ENCODE data around the gene GRAMD2A.

Gene GRAMD2A

DNA sequence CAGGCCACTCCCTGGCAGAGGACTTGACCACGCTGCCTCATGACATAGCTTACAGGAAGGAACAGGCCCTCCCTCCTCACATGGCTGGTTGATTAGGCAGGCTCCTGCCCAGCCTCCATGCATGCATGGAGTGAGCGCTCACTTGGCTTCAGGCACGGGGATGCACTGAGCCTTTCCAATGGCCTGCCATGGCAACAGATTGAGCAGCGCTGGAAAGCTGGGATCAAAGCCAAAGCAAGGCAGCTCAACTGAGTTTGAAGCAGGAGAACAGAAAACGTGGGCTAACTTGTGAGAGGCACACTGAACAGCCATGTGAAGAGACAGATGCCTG lies 5.9 kb upstream of the GRAMD2A start:
- TF ChIP-seq GATA1 (IDR thresholded peaks at IDR 0.05; ENCODE audit: low read depth, low read length) = no peak
- no peak for TF ChIP-seq POLR2A (IDR thresholded peaks at IDR 0.05; ENCODE audit: low read length)
- DNase-seq = no peak

DNA sequence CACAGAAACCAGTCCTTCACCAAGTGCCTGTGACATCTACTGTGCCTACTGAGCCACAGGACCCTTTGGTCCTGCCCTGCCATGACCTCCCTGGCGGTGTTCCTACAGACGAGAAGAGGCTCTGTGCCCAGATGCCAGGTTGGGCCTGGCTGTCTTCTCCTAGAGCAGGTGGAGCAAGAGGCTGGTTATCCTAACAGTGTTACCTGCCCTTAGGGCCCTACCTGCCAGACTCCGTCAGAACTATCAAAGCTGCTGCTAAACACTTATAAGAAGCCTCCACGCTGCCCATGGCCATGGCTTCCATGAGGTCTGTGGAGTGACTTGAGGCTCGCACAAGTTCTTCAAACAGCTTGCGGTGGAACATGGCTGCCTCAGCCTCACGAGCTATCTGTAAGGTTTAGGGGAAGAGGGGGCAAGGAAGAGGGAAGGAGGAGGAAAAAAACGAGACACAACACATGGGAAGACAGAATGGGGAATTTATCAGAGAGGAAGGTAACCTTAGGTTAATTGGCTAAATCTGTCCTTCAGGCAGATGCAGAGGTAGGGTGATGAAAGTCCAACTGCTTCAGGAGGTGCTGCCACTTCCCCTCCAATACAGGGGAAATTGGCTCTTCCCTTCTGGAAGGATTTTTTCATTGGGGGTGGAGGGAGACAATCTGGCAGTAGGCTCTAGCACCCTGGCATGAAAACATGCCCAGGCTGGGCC lies 5.4 kb upstream of the GRAMD2A start:
- no peak for DNase-seq
- TF ChIP-seq GATA1 (IDR thresholded peaks at IDR 0.05; ENCODE audit: low read depth, low read length) (no peak), POLR2A (IDR thresholded peaks at IDR 0.05; ENCODE audit: low read length) (no peak)

DNA sequence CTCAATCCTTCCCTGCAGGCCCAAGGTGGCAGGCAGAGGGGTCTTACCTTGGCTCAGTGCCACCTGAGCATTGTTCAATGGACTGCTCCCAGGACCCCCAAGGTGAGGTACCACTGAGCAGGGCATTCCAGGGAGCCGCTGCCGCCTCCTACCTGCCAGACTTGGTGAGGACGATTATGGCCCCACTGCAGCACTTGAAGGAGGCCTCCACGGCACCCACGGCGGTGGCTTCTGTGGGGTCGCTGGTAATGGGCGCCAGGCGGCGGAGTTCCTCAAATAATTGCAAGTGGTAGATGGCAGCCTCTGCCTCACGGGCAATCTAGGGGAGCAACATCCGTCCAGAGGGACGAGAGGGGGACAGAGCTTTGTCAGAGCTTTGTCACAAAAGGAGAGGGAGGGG lies 4.7 kb upstream of the GRAMD2A start:
- no peak for DNase-seq
- TF ChIP-seq POLR2A (IDR thresholded peaks at IDR 0.05; ENCODE audit: low read length) (no peak), GATA1 (IDR thresholded peaks at IDR 0.05; ENCODE audit: low read depth, low read length) (no peak)

DNA sequence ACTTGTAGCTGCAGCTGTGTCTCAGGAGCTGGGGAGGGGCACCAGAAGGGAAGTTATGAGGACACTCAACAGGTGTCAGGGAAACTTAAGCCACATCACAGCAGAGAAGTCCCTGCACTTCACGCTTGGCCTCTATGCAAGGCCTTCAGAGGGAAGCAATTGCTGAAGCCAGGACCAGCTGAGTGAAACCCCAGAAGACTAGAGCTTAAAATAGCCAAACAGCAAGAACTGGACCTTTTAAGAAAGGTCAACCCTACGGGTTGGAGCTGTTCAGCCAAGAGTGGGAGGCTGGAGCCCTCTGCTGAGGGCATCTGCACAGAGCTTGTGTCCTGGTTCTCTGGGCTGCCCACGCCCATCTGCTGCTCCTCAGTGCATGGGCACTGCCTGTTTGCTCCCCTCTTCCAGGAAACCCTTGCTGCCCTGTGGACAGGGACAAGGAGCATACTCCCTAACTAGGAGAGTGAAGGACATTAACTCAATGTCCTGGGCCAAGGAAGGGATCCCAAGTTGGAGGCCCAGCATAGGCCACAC lies 3.9 kb upstream of the GRAMD2A start:
- no peak for DNase-seq
- TF ChIP-seq GATA1 (IDR thresholded peaks at IDR 0.05; ENCODE audit: low read depth, low read length) = no peak
- no peak for TF ChIP-seq POLR2A (IDR thresholded peaks at IDR 0.05; ENCODE audit: low read length)

DNA sequence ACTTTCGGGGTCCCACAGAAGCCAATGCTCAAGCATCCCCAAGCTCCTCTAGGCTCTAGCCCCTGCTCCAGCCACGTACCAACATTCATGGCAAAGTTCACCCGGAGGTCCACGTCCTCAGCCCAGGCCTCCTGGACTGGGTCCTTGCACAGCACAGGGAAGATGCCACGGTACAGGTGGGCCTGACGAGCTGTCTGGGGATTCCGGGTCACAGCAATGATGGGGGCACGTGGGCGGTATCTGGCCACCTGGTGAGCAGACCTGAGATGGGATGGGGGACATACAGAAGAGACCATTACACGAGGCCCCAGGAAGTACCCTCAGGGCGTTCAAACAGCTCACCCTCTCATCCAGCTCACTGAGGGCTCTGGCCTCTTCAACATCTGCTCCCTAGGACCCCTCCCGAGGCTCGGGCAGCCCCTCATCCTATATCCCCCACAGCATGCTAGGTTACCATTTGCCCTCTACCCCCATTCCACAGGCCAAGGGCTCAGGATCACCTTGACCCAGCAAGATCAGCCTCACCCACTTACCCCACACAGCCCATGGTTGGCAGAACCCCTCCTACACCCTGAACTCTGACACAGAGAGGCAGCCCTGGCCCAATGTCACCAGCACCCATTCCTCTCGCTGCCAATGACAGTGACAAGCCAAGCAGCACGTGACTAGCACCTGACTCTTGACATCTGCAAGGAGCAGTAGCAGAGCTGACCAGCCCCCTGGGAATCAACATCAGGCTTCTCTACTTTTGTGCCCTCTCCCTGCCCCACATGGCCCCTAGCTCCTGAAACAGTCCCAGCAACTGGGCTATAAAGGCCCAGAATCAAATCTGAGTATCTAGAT lies 3.0 kb upstream of the GRAMD2A start:
- DNase-seq = no peak
- no peak for TF ChIP-seq GATA1 (IDR thresholded peaks at IDR 0.05; ENCODE audit: low read depth, low read length)
- TF ChIP-seq POLR2A (IDR thresholded peaks at IDR 0.05; ENCODE audit: low read length) = no peak

DNA sequence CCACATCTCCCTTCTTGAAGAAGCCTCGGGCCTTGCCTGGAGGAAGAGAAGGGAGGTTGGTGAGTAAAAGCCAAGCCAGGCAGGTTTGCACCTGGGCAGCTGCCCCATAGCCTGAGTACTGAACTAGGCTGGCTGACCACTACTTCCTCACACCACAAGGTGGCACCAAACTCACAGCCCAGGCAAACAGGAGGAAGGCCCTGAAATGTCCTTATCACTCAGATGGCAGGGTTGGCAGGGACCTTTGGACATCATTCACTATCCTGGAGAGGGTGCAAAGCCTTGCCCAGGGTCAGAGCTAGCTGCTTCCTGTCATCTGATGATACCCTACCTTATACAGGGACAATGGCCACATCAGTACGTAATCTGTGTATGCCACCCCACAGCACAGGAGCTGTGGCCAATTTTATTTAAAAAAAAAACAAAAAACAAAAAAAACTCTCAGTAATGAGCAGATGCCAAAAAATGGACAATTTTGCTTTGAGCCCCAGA lies 2.2 kb upstream of the GRAMD2A start:
- TF ChIP-seq GATA1 (IDR thresholded peaks at IDR 0.05; ENCODE audit: low read depth, low read length) = no peak
- TF ChIP-seq POLR2A (IDR thresholded peaks at IDR 0.05; ENCODE audit: low read length) = no peak
- peak; percentile 71 to 80 for DNase-seq

DNA sequence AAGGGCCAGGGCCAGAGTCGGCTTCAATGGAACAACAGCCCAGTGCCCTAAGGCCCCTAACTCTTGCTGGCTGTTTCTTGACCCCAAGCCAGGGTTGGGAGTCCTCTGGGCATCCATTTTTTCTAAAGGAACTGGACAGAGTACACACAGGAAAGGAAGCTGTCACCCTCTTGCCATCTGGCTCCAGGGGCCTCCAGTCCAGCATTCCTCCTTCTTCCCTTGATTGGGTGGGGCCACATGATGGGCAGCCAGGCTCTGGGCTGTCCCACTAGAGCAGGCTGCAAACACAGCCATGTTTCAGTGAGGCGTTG lies 1.6 kb upstream of the GRAMD2A start:
- TF ChIP-seq GATA1 (IDR thresholded peaks at IDR 0.05; ENCODE audit: low read depth, low read length) = no peak
- no peak for TF ChIP-seq POLR2A (IDR thresholded peaks at IDR 0.05; ENCODE audit: low read length)
- no peak for DNase-seq

DNA sequence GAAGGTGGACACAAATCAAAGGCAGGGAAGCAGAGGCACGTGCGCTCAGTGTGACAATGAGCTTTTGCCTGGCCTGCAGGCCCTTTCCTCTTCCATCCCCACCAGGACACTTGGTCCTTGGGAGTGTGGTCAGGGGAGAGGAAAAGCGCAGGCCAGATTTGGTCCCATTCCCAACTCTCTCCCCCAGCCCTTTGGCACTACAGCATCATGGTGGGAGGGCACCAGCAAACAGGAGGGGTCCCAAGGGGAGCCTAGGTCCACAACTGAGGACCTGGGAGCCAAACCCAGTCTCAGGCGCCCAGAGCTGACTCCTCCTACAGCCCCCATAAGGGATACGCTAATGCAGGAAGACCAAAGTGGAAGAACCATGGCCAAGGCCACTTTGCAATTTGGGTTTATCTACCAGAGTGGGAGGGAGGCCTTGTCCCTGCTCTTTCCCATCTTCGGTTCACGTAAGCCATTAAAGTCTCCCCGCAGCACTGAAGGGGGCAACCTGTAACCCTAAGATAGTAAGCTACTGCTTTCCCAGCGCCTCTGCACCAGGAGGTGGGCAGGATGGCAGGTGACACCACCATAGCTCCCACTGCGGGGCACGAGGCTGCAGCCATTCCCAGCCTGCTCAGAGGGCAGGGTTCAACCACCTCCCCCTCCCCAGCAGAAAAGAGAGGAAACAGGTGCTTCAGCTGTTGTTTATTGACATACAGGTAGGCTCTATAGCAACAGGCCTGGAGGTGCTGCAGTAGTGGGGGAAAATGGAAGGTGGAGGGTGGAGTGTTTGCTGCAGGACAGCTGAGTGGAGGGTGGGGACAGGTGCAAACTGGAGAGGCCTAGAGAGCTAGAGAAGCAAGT lies 993 bp upstream of the GRAMD2A start:
- no peak for TF ChIP-seq GATA1 (IDR thresholded peaks at IDR 0.05; ENCODE audit: low read depth, low read length)
- no peak for DNase-seq

DNA sequence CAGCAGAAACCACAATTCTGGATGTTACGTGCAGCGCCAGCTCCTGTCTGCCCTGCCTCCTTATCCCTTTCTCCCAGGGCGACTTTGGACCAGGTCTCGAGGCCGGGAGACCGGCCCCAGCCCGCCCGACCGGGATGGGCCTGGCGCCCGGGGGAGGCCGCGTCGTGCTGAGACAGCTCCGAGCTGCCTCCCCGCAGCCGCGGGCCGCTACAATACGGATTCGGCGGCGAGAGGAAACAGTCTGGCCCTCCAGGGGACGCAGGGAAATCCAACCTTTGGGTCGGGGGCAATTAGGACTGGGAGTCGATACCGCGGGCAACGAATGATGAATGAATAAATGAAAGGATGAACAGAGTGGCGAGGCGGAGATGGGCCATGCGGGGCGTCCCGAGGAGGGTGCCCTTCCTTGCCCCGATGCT lies 537 bp downstream of the GRAMD2A start:
- DNase-seq = no peak
- no peak for TF ChIP-seq GATA1 (IDR thresholded peaks at IDR 0.05; ENCODE audit: low read depth, low read length)
- no peak for TF ChIP-seq POLR2A (IDR thresholded peaks at IDR 0.05; ENCODE audit: low read length)

DNA sequence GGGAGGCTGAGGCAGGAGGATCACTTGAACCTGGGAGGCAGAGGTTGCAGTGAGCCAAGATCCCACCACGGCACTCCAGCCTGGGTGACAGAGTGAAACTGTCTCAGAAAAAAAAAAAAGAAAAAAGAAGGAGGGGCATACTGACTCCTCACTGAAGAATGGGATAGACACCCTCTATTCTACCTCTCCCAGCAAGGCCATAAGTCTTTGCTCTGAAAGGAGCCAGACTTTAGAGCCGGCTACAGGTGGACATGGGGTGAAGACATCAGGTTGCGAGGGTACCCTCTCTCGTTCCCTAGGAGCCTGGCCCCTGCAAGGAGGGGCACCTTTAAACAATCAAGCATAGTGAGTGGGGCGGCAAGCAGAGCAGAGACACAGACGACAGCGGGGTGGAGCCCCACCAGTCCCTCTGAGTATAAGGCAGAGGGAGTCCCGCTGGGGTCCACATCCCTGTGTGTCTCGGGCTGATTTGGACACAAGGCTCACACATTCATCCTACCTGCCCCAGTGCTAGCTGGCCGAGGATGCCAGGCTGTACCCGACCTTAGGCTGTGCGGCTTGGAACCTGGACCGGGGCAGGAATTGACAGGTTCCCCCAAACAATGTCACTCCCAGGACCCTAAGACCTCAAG lies 1.1 kb downstream of the GRAMD2A start:
- TF ChIP-seq POLR2A (IDR thresholded peaks at IDR 0.05; ENCODE audit: low read length) = no peak
- DNase-seq = no peak

DNA sequence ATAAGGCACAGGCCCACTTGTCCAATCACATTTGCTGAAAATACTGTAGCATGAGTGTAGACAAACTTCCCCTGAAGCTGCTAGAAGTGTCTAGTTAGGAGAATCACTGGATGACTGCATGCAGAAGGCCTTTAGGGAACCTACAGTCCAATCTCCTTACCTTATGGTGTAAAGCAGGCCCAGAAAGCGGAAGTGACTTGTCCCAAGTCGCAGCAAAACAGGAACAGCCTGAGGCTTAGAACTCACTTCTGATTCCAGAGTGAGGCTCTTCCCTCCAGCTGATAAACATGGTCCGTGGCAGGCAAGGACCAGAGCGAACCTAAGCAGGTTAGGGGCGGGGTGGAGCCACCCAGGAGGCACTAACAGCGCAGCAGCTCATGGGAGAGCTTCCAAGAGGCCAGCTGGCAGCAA lies 2.5 kb downstream of the GRAMD2A start:
- TF ChIP-seq GATA1 (IDR thresholded peaks at IDR 0.05; ENCODE audit: low read depth, low read length) (no peak), POLR2A (IDR thresholded peaks at IDR 0.05; ENCODE audit: low read length) (no peak)
- DNase-seq = no peak

DNA sequence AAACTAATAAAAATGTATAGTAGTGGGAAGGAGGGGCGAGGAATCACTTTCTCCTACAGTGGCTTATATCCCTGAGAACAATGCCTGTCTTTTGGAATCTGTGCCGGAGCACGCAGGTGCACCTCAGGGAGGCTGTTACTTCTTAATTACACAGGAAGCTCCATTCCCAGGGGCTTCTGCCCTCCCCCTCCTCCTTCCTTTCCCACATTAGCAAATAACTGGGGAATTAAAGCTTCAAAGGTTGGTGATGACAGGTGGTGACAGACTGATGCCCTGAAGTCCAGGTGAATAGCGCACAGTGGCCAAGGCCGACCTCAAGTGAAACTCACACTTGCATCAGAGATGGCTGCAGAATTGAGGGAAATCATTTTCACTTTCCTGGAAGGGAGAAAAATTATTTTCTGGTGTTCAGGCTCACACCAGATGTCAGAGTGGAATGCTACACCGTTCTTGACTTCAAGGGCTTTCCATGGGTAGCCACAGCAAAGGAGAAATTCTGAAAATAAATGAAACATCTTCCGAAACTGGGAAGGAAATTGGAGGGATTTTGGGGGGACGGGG lies 3.7 kb downstream of the GRAMD2A start:
- TF ChIP-seq POLR2A (IDR thresholded peaks at IDR 0.05; ENCODE audit: low read length) (no peak), GATA1 (IDR thresholded peaks at IDR 0.05; ENCODE audit: low read depth, low read length) (no peak)
- DNase-seq = no peak

DNA sequence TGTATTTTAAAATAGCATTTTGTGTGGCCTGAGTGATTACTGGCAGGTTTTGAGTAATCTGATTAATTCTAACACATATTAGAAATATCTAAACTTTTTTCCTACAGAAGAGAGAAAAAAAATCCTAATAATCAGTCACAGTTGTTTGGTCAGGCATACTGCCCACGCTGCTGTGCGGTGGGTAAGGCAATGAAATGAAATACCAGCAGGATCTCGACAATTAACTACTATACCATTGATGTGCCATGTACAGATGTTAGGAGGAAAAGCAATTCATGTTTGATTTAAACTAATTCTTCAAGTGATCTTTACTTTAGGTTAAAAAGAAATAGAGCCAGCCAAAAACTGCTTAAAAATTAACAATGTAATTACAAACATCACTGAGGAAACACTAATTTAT lies 5.2 kb downstream of the GRAMD2A start:
- DNase-seq = no peak
- TF ChIP-seq POLR2A (IDR thresholded peaks at IDR 0.05; ENCODE audit: low read length) = no peak
- no peak for TF ChIP-seq GATA1 (IDR thresholded peaks at IDR 0.05; ENCODE audit: low read depth, low read length)
